B cell (primary cell): ENCODE results near the gene NCOA3. TPM values are rescaled to one million over a fixed set of nuclear protein-coding genes. Genes with fewer than 3 reads are reported as not detected.

Source experiments
- ATAC-seq: fragments of 200-7000 bp; cut with Tn5 transposase; one replicate; pipeline ENCODE4 v1.10.0; 2021; ENCODE audit warnings: low read depth, mild to moderate bottlenecking, moderate number of reproducible peaks, moderate library complexity
- CTCF ChIA-PET: fragments of 350-600 bp; sonication (Branson Sonifier 250); formaldehyde crosslinking; loops from one replicate; lab custom pipeline; 2021; ENCODE audit warnings: antibody characterized with exemption, inconsistent platforms; lab: Charles Lee
- POLR2A ChIA-PET: fragments of 350-600 bp; sonication (Branson Sonifier 250); formaldehyde crosslinking; loops from one replicate; lab custom pipeline; 2021; ENCODE audit warnings: antibody characterized with exemption; lab: Charles Lee
- DNase-seq: peaks from one replicate; pipeline ENCODE4 v3.0.0; 2013
- H2AFZ ChIP-seq: 2 replicates; pipeline ENCODE4 v1.6.1; 2012; ENCODE audit warnings: mild to moderate bottlenecking, low read depth, low read length; ENCODE audit not compliant: insufficient read depth, poor library complexity, severe bottlenecking
- H3K27ac ChIP-seq, 2 donors: 1 replicate in 1 of 2; 2 replicates in 1 of 2; pipeline ENCODE4 v1.5.1; 2012 to 2013; ENCODE audit warnings: low read length in 2 of 2, mild to moderate bottlenecking in 2 of 2, moderate library complexity in 1 of 2
- H3K27me3 ChIP-seq, 4 experiments: fragments of 200-600 bp in 1 of 4; sonication (generic) in 1 of 4; replicated peaks in 1 of 4; 1 replicate in 2 of 4; 2 replicates in 2 of 4; pipeline versions ENCODE4 v1.6.1 to v1.7.0; 2013 to 2016; ENCODE audit warnings: low read length in 3 of 4, mild to moderate bottlenecking in 2 of 4, mixed read lengths in 1 of 4, moderate library complexity in 1 of 4; ENCODE audit not compliant: insufficient read depth in 4 of 4, control insufficient read depth in 3 of 4; ENCODE audit errors: control extremely low read depth in 1 of 4
- H3K36me3 ChIP-seq, 2 experiments: replicated peaks in 1 of 2; 1 replicate in 1 of 2; 2 replicates in 1 of 2; pipeline versions ENCODE4 v1.6.1 to v1.7.1; 2013; ENCODE audit warnings: low read length in 1 of 2; ENCODE audit not compliant: insufficient read depth in 2 of 2, control insufficient read depth in 1 of 2; ENCODE audit errors: control extremely low read depth in 1 of 2, extremely low read depth in 1 of 2
- H3K4me1 ChIP-seq, 2 donors: fragments of 200-600 bp in 1 of 2; sonication (generic) in 1 of 2; 1 replicate in 1 of 2; 2 replicates in 1 of 2; pipeline versions ENCODE4 v1.5.1 to v1.6.1; 2013 to 2017; ENCODE audit warnings: low read length in 2 of 2; ENCODE audit not compliant: control insufficient read depth in 2 of 2, insufficient read depth in 2 of 2
- H3K4me2 ChIP-seq: replicated peaks from 2 replicates; pipeline ENCODE3; 2012; ENCODE audit warnings: mild to moderate bottlenecking, low read depth, low read length; ENCODE audit not compliant: poor library complexity, severe bottlenecking
- H3K4me3 ChIP-seq, 5 experiments: fragments of 200-600 bp in 1 of 5; sonication (generic) in 1 of 5; 1 replicate in 3 of 5; 2 replicates in 2 of 5; pipeline versions ENCODE4 v1.5.1 to v1.7.0; 2011 to 2016; ENCODE audit warnings: low read length in 4 of 5, mild to moderate bottlenecking in 4 of 5, low read depth in 2 of 5, control low read depth in 1 of 5, moderate library complexity in 1 of 5; ENCODE audit not compliant: insufficient read depth in 1 of 5; ENCODE audit errors: control extremely low read depth in 1 of 5, extremely low read depth in 1 of 5
- H3K79me2 ChIP-seq: fragments of 200-600 bp; sonication (generic); one replicate; pipeline ENCODE4 v1.6.0; 2016; ENCODE audit warnings: low read length; ENCODE audit not compliant: control insufficient read depth, insufficient read depth
- H3K9ac ChIP-seq: fragments of 200-600 bp; sonication (generic); 2 replicates; pipeline ENCODE4 v1.6.1; 2017; ENCODE audit warnings: mild to moderate bottlenecking, low read length, moderate library complexity
- H3K9me3 ChIP-seq, 3 donors: one replicate each; pipeline versions ENCODE4 v1.6.1 to v1.7.1; 2013; ENCODE audit warnings: low read length in 2 of 3; ENCODE audit not compliant: control insufficient read depth in 2 of 3, insufficient read depth in 1 of 3; ENCODE audit errors: control extremely low read depth in 1 of 3
- H4K20me1 ChIP-seq: 2 replicates; pipeline ENCODE4 v1.6.0; 2012; ENCODE audit warnings: mild to moderate bottlenecking, low read length; ENCODE audit not compliant: insufficient read depth, control insufficient read depth, poor library complexity, severe bottlenecking
- H3K27ac Mint-ChIP-seq: one replicate; pipeline ENCODE4 v1.8.0; 2021; ENCODE audit warnings: mixed read lengths
- H3K27me3 Mint-ChIP-seq: one replicate; pipeline ENCODE4 v1.8.0; 2021; ENCODE audit warnings: mixed read lengths
- H3K4me1 Mint-ChIP-seq: one replicate; pipeline ENCODE4 v1.8.0; 2021; ENCODE audit warnings: mixed read lengths
- H3K4me3 Mint-ChIP-seq: one replicate; pipeline ENCODE4 v1.8.0; 2021; ENCODE audit warnings: mixed read lengths
- H3K9me3 Mint-ChIP-seq: one replicate; pipeline ENCODE4 v1.8.0; 2022; ENCODE audit warnings: mixed read lengths; ENCODE audit not compliant: insufficient read depth
- CTCF ChIP-seq: fragments of 200-600 bp; IDR thresholded peaks from one replicate; pipeline ENCODE4 v1.8.0; 2022; ENCODE audit warnings: antibody characterized with exemption, mild to moderate bottlenecking
- EZH2 ChIP-seq: IDR thresholded peaks from 2 replicates; pipeline ENCODE4 v1.6.1; 2012; ENCODE audit warnings: borderline replicate concordance, low read depth, mild to moderate bottlenecking, moderate library complexity, low read length; ENCODE audit not compliant: insufficient read depth, poor library complexity, severe bottlenecking
- WGBS: methylation state at CpG from one replicate; pipeline ENCODE4 v1.1.5; 2013; ENCODE audit warnings: missing lambda C conversion rate; ENCODE audit not compliant: insufficient coverage; 5-methylcytosine and 5-hydroxymethylcytosine counted together
- intact Hi-C: fragments of 100-400 bp; cut with micrococcal nuclease; formaldehyde crosslinking; loops from one replicate; pipeline ENCODE4 v1.10.0; 2022
- polyA plus RNA-seq: library from polyadenylated mRNA; depleted of rRNA; stranded (reverse); fragments of >200 nt; gene quantifications from 2 replicates; pipeline ENCODE4 v1.2.3, GENCODE V29; 2012
- total RNA-seq, 2 donors: library from RNA; stranded (reverse); fragments of 120-200 nt in 1 of 2; gene quantifications; 1 replicate in 1 of 2; 2 replicates in 1 of 2; pipeline versions ENCODE4 v1.2.3 to v1.2.4, GENCODE V29; 2013 to 2022

Gene NCOA3
- total and polyA plus RNA-seq, 2 donors (not counting 1 experiment from before 2014, with no cell fraction given): 54.0 to 309 TPM

- ChIA-PET CTCF (interaction anchor here (0.6 kb wide), 2 partner anchors 20 to 419 kb away, joined by 3 read pairs; no protein-coding TSS in a partner anchor), POLR2A (no interaction called here)
- Mint-ChIP-seq H3K27ac (peak overlapping the region; percentile 1), H3K27me3 (no peaks in the 10 kb centered on the region), H3K4me3 (peak overlapping the region; percentile 3), H3K4me1 (peaks cover 78% of the 10 kb centered on the region), H3K9me3 (no peaks in the 10 kb centered on the region)
- H4K20me1 ChIP-seq: peaks cover 68% of the 10 kb centered on the region
- TF ChIP-seq CTCF (no peak), EZH2 (no peak)
- peak overlapping the region in 1 of 2 donors; percentile 54 for H3K27ac ChIP-seq
- H2AFZ ChIP-seq: no peak overlapping the region
- no peak overlapping the region for H3K4me3 ChIP-seq
- peaks cover 3 to 47% of the 10 kb centered on the region in 2 experiments for H3K36me3 ChIP-seq
- H3K4me1 ChIP-seq: peaks cover 48 to 58% of the 10 kb centered on the region in 2 donors
- no CpG with 5 or more reads among the region's 2 CpGs for WGBS
- no peaks in the 10 kb centered on the region for H3K27me3 ChIP-seq
- H3K9ac ChIP-seq: no peak overlapping the region
- no peak for ATAC-seq
- peaks cover 99% of the 10 kb centered on the region for H3K79me2 ChIP-seq
- H3K9me3 ChIP-seq: no peaks in the 10 kb centered on the region
- intact Hi-C loops: no loop called here
- DNase-seq: no peak
- H3K4me2 ChIP-seq: peak overlapping the region; percentile 18
These were observed 79.4 kb downstream of the NCOA3 start for GRCh38 chr20:47581090-47581489.

- ATAC-seq: no peak
- Histone ChIP-seq H3K27me3 (no peaks in the 10 kb centered on the region), H3K4me3 (no peak overlapping the region), H3K4me2 (no peak overlapping the region), H3K36me3 (peaks cover 8 to 63% of the 10 kb centered on the region in 2 experiments), H3K79me2 (peaks cover 100% of the 10 kb centered on the region), H3K9me3 (no peaks in the 10 kb centered on the region), H2AFZ (no peak overlapping the region), H3K27ac (peak overlapping the region in 1 of 2 donors; percentile 20), H3K4me1 (peaks cover 33 to 39% of the 10 kb centered on the region in 2 donors), H4K20me1 (peaks cover 76% of the 10 kb centered on the region), H3K9ac (no peak overlapping the region)
- H3K4me1 Mint-ChIP-seq: peaks cover 72% of the 10 kb centered on the region
- no peak overlapping the region for H3K4me3 Mint-ChIP-seq
- WGBS: 80% methylated on average over 1 of the region's 2 CpGs
- no peak overlapping the region for H3K27ac Mint-ChIP-seq
- ChIA-PET CTCF (no interaction called here), POLR2A (no interaction called here)
- TF ChIP-seq EZH2: no peak
- no peak for TF ChIP-seq CTCF
- no peaks in the 10 kb centered on the region for H3K27me3 Mint-ChIP-seq
- DNase-seq: no peak
- intact Hi-C loops: no loop called here
- no peaks in the 10 kb centered on the region for H3K9me3 Mint-ChIP-seq
These were observed 81.9 kb downstream of the NCOA3 start for GRCh38 chr20:47583551-47583950.
